PC-9 (cell line): Measurements from ENCODE around the gene DSN1.

Source experiments
- CTCF ChIP-seq: fragments of 200-600 bp; sonication (generic); conservative IDR thresholded peaks from 2 replicates; pipeline ENCODE4 v1.6.1; 2017; ENCODE audit warnings: mixed run types, antibody characterized with exemption, mild to moderate bottlenecking, moderate library complexity
- EZH2 ChIP-seq: fragments of 200-600 bp; sonication (generic); IDR thresholded peaks from 2 replicates; pipeline ENCODE4 v1.8.0; 2017; ENCODE audit warnings: antibody characterized with exemption, low read depth

- TF ChIP-seq CTCF, result no peak
- no peak for TF ChIP-seq EZH2
Measured at GRCh38 chr20:36823121-36823520, 49.6 kb upstream of the DSN1 start.
